NOMO-1 treated with dmso at 0.1 percent for 144 hours (cell line): Measurements from ENCODE around the gene PLEKHH2.
"Not testable (repeated sequence)": the region's sequence is repeated elsewhere in the genome, so short reads cannot be mapped to it uniquely, and the experiment has no call there.

ENCODE experiments used
- DNase-seq: peaks from one replicate; lab custom pipeline; 2025; ENCODE audit not compliant: unreplicated experiment; lab: John Stamatoyannopoulos, UW

PLEKHH2 gene

GRCh38 chr2:43715300-43716098 lies 78.4 kb downstream of the PLEKHH2 start:
- no peak for DNase-seq

GRCh38 chr2:43717322-43717721 lies 80.3 kb downstream of the PLEKHH2 start:
- DNase-seq: no peak

GRCh38 chr2:43718530-43719124 lies 81.6 kb downstream of the PLEKHH2 start:
- no peak for DNase-seq

GRCh38 chr2:43724728-43725526 lies 87.9 kb downstream of the PLEKHH2 start:
- no peak for DNase-seq

- DNase-seq: no peak
Observed at GRCh38 chr2:43725711-43726246, 88.7 kb downstream of the PLEKHH2 start.

- not testable (repeated sequence) for DNase-seq
Observed at GRCh38 chr2:43726961-43727633, 90.0 kb downstream of the PLEKHH2 start.

GRCh38 chr2:43727634-43728014 lies 90.6 kb downstream of the PLEKHH2 start:
- DNase-seq: no peak

GRCh38 chr2:43729491-43730174 lies 92.6 kb downstream of the PLEKHH2 start:
- DNase-seq: no peak

- no peak for DNase-seq
Observed at GRCh38 chr2:43731211-43731610, 94.2 kb downstream of the PLEKHH2 start.

GRCh38 chr2:43736637-43737036 lies 99.6 kb downstream of the PLEKHH2 start:
- DNase-seq: no peak

GRCh38 chr2:43737097-43737854 lies 100.2 kb downstream of the PLEKHH2 start:
- DNase-seq: no peak

GRCh38 chr2:43737855-43738254 lies 100.8 kb downstream of the PLEKHH2 start:
- DNase-seq: no peak

- DNase-seq: no peak
Observed at GRCh38 chr2:43738257-43738656, 101.2 kb downstream of the PLEKHH2 start.

GRCh38 chr2:43743706-43744105 lies 106.6 kb downstream of the PLEKHH2 start:
- no peak for DNase-seq

- DNase-seq: no peak
Observed at GRCh38 chr2:43745457-43745856, 108.4 kb downstream of the PLEKHH2 start.

GRCh38 chr2:43748333-43748732 lies 111.3 kb downstream of the PLEKHH2 start:
- no peak for DNase-seq

- no peak for DNase-seq
Observed at GRCh38 chr2:43749583-43749982, 112.5 kb downstream of the PLEKHH2 start.

- no peak for DNase-seq
Observed at GRCh38 chr2:43751476-43751990, 114.5 kb downstream of the PLEKHH2 start.

- DNase-seq: no peak
Observed at GRCh38 chr2:43752302-43752701, 115.2 kb downstream of the PLEKHH2 start.

GRCh38 chr2:43754180-43754579 lies 117.1 kb downstream of the PLEKHH2 start:
- DNase-seq: no peak
